SJSA1 (cell line): ENCODE data around the gene SPEN. TPM values are rescaled to one million over a fixed set of nuclear protein-coding genes. Genes with fewer than 3 reads are reported as not detected.

Experiments used
- DNase-seq, 2 experiments: peaks; one replicate each; pipeline ENCODE4 v3.0.0-alpha.2; 2015 to 2020; ENCODE audit warnings: low spot score in 2 of 2, low read depth in 1 of 2
- H3K27ac ChIP-seq: fragments of 250-450 bp; sonication (Bioruptor Pico); 2 replicates; pipeline ENCODE4 v1.5.1; 2020; ENCODE audit warnings: mild to moderate bottlenecking, moderate library complexity
- H3K27me3 ChIP-seq: fragments of 250-450 bp; sonication (Bioruptor Pico); replicated peaks from 2 replicates; pipeline ENCODE4 v1.5.1; 2020; ENCODE audit warnings: mild to moderate bottlenecking, moderate library complexity
- H3K36me3 ChIP-seq: fragments of 250-450 bp; sonication (Bioruptor Pico); 2 replicates; pipeline ENCODE4 v1.5.1; 2020; ENCODE audit warnings: mild to moderate bottlenecking
- H3K4me1 ChIP-seq: fragments of 250-450 bp; sonication (Bioruptor Pico); replicated peaks from 2 replicates; pipeline ENCODE4 v1.6.1; 2021; ENCODE audit warnings: mild to moderate bottlenecking
- H3K4me3 ChIP-seq: fragments of 250-450 bp; sonication (Bioruptor Pico); 2 replicates; pipeline ENCODE4 v1.5.1; 2020; ENCODE audit warnings: mild to moderate bottlenecking
- H3K9me3 ChIP-seq: fragments of 250-450 bp; sonication (Bioruptor Pico); replicated peaks from 2 replicates; pipeline ENCODE4 v1.5.1; 2020; ENCODE audit warnings: mild to moderate bottlenecking
- total RNA-seq: library from RNA; depleted of rRNA; stranded (reverse); fragments of >200 nt; shearing (Covaris generic); gene quantifications from 2 replicates; pipeline ENCODE4 v1.2.3, GENCODE V29; 2014

The SPEN gene
- total RNA-seq, 1 experiment from 2014 or later, result 17.5 TPM

- no peaks in the 10 kb centered on the region for H3K27me3 ChIP-seq
- H3K36me3 ChIP-seq, result peaks cover 24% of the 10 kb centered on the region; the same call in 1 of the 2 replicates
- H3K4me1 ChIP-seq, result peaks cover 37% of the 10 kb centered on the region
- H3K4me3 ChIP-seq, result no peak overlapping the region
- H3K27ac ChIP-seq, result no peak overlapping the region
- DNase-seq, result no peak
- H3K9me3 ChIP-seq, result no peaks in the 10 kb centered on the region
Observed at GRCh38 chr1:15959827-15960446, 112.4 kb downstream of the SPEN start.

GRCh38 chr1:15960808-15961207, 113.3 kb downstream of the SPEN start:
- Histone ChIP-seq H3K27me3 (no peaks in the 10 kb centered on the region), H3K27ac (no peak overlapping the region), H3K4me1 (peaks cover 43% of the 10 kb centered on the region), H3K36me3 (peaks cover 24% of the 10 kb centered on the region; the same call in 1 of the 2 replicates), H3K4me3 (no peak overlapping the region), H3K9me3 (no peaks in the 10 kb centered on the region)
- DNase-seq, result no peak

GRCh38 chr1:15961492-15961891, 114.0 kb downstream of the SPEN start:
- no peak overlapping the region for H3K4me3 ChIP-seq
- H3K36me3 ChIP-seq, result peaks cover 24% of the 10 kb centered on the region; the same call in 1 of the 2 replicates
- no peak for DNase-seq
- H3K27ac ChIP-seq, result no peak overlapping the region
- H3K27me3 ChIP-seq, result no peaks in the 10 kb centered on the region
- peaks cover 43% of the 10 kb centered on the region for H3K4me1 ChIP-seq
- no peaks in the 10 kb centered on the region for H3K9me3 ChIP-seq

GRCh38 chr1:15962176-15962575, 114.7 kb downstream of the SPEN start:
- Histone ChIP-seq H3K4me3 (no peak overlapping the region), H3K27me3 (no peaks in the 10 kb centered on the region), H3K27ac (no peak overlapping the region), H3K4me1 (peaks cover 46% of the 10 kb centered on the region), H3K9me3 (no peaks in the 10 kb centered on the region), H3K36me3 (peaks cover 27% of the 10 kb centered on the region; the same call in 1 of the 2 replicates)
- DNase-seq, result no peak

GRCh38 chr1:15962671-15963362, 115.3 kb downstream of the SPEN start:
- Histone ChIP-seq H3K27ac (no peak overlapping the region), H3K4me1 (peaks cover 46% of the 10 kb centered on the region), H3K4me3 (no peak overlapping the region), H3K9me3 (no peaks in the 10 kb centered on the region), H3K36me3 (peaks cover 27% of the 10 kb centered on the region), H3K27me3 (no peaks in the 10 kb centered on the region)
- DNase-seq, result no peak

GRCh38 chr1:15963363-15963967, 116.0 kb downstream of the SPEN start:
- Histone ChIP-seq H3K4me3 (no peak overlapping the region), H3K36me3 (peaks cover 31% of the 10 kb centered on the region), H3K9me3 (no peaks in the 10 kb centered on the region), H3K27ac (no peak overlapping the region), H3K4me1 (peaks cover 46% of the 10 kb centered on the region), H3K27me3 (no peaks in the 10 kb centered on the region)
- DNase-seq, result no peak

GRCh38 chr1:15963968-15964648, 116.6 kb downstream of the SPEN start:
- H3K4me1 ChIP-seq, result peaks cover 41% of the 10 kb centered on the region
- H3K36me3 ChIP-seq, result peaks cover 34% of the 10 kb centered on the region
- no peak overlapping the region for H3K4me3 ChIP-seq
- no peaks in the 10 kb centered on the region for H3K9me3 ChIP-seq
- DNase-seq, result no peak
- H3K27me3 ChIP-seq, result no peaks in the 10 kb centered on the region
- no peak overlapping the region for H3K27ac ChIP-seq

- no peaks in the 10 kb centered on the region for H3K9me3 ChIP-seq
- peaks cover 40% of the 10 kb centered on the region for H3K4me1 ChIP-seq
- H3K4me3 ChIP-seq, result no peak overlapping the region
- H3K27ac ChIP-seq, result peak overlapping the region; percentile 54
- peak; percentile 54 to 65 for DNase-seq
- H3K36me3 ChIP-seq, result peaks cover 40% of the 10 kb centered on the region
- no peaks in the 10 kb centered on the region for H3K27me3 ChIP-seq
Observed at GRCh38 chr1:15965228-15965767, 117.8 kb downstream of the SPEN start.

GRCh38 chr1:15966081-15966955, 118.8 kb downstream of the SPEN start:
- no peaks in the 10 kb centered on the region for H3K27me3 ChIP-seq
- no peak overlapping the region for H3K4me3 ChIP-seq
- DNase-seq, result peak; percentile 54 to 61
- H3K9me3 ChIP-seq, result no peaks in the 10 kb centered on the region
- peak overlapping the region; percentile 45 for H3K27ac ChIP-seq
- H3K36me3 ChIP-seq, result peaks cover 47% of the 10 kb centered on the region
- H3K4me1 ChIP-seq, result peaks cover 35% of the 10 kb centered on the region

- Histone ChIP-seq H3K9me3 (no peaks in the 10 kb centered on the region), H3K36me3 (peaks cover 44% of the 10 kb centered on the region), H3K4me1 (peaks cover 35% of the 10 kb centered on the region), H3K4me3 (no peak overlapping the region), H3K27ac (no peak overlapping the region), H3K27me3 (no peaks in the 10 kb centered on the region)
- no peak for DNase-seq
Observed at GRCh38 chr1:15966956-15967344, 119.4 kb downstream of the SPEN start.

GRCh38 chr1:15968172-15968571, 120.7 kb downstream of the SPEN start:
- peaks cover 56% of the 10 kb centered on the region for H3K36me3 ChIP-seq
- no peaks in the 10 kb centered on the region for H3K9me3 ChIP-seq
- H3K4me3 ChIP-seq, result no peak overlapping the region
- H3K4me1 ChIP-seq, result peaks cover 35% of the 10 kb centered on the region
- no peak for DNase-seq
- no peaks in the 10 kb centered on the region for H3K27me3 ChIP-seq
- no peak overlapping the region for H3K27ac ChIP-seq

GRCh38 chr1:15969321-15969880, 121.9 kb downstream of the SPEN start:
- Histone ChIP-seq H3K4me1 (peaks cover 28% of the 10 kb centered on the region), H3K27me3 (no peaks in the 10 kb centered on the region), H3K36me3 (peaks cover 60% of the 10 kb centered on the region), H3K27ac (no peak overlapping the region), H3K9me3 (no peaks in the 10 kb centered on the region), H3K4me3 (no peak overlapping the region)
- DNase-seq, result no peak

- peaks cover 60% of the 10 kb centered on the region for H3K36me3 ChIP-seq
- H3K27me3 ChIP-seq, result no peaks in the 10 kb centered on the region
- no peak overlapping the region for H3K4me3 ChIP-seq
- no peak overlapping the region for H3K27ac ChIP-seq
- peaks cover 20% of the 10 kb centered on the region for H3K4me1 ChIP-seq
- DNase-seq, result no peak
- no peaks in the 10 kb centered on the region for H3K9me3 ChIP-seq
Observed at GRCh38 chr1:15970911-15971310, 123.4 kb downstream of the SPEN start.
